ENCODE data around the gene EFL1. TPM values are rescaled to one million over a fixed set of nuclear protein-coding genes. Genes with fewer than 3 reads are reported as not detected.

The EFL1 gene
- total RNA-seq, 1 experiment from 2014 or later, result 44.7 TPM

GRCh38 chr15:82177291-82178010, 85.1 kb downstream of the EFL1 start:
- Mint-ChIP-seq H3K9me3 (ENCODE audit: unreplicated experiment) (no peaks in the 10 kb centered on the region), H3K36me3 (ENCODE audit: insufficient read depth, unreplicated experiment) (peaks cover 6% of the 10 kb centered on the region), H3K27ac (ENCODE audit: low read depth, unreplicated experiment) (peak overlapping the region; percentile 69), H3K27me3 (ENCODE audit: insufficient read depth, unreplicated experiment) (no peaks in the 10 kb centered on the region), H3K4me1 (ENCODE audit: insufficient read depth, unreplicated experiment) (peaks cover 21% of the 10 kb centered on the region), H3K4me3 (ENCODE audit: unreplicated experiment) (peak overlapping the region; percentile 7)
- TF ChIP-seq CTCF (IDR thresholded peaks at IDR 0.05; ENCODE audit: unreplicated experiment), result no peak
- ChIA-PET CTCF (interaction anchor here (0.6 to 1.4 kb wide), 3 partner anchors 21 to 54 kb away, joined by 3 to 6 read pairs (median 3); no protein-coding TSS in a partner anchor), POLR2A (interaction anchor here (0.5 to 1.6 kb wide), 8 partner anchors 10 to 1018 kb away, joined by 3 to 9 read pairs (median 4); no protein-coding TSS in a partner anchor)
- intact Hi-C loops (cut with micrococcal nuclease), result no loop called here
- peak; percentile 11 for DNase-seq (ENCODE audit: unreplicated experiment)
- BruUV-seq (replicated peaks), result no TSS peak

GRCh38 chr15:82176542-82176941, 86.0 kb downstream of the EFL1 start:
- ChIA-PET POLR2A (interaction anchor here (1.4 kb wide), 1 partner anchor 14 kb away, joined by 3 read pairs; no protein-coding TSS in a partner anchor), CTCF (interaction anchor here (0.8 to 1.4 kb wide), 2 partner anchors 20 to 22 kb away, joined by 3 to 6 read pairs; no protein-coding TSS in a partner anchor)
- Mint-ChIP-seq H3K4me1 (ENCODE audit: insufficient read depth, unreplicated experiment) (peaks cover 21% of the 10 kb centered on the region), H3K4me3 (ENCODE audit: unreplicated experiment) (no peak overlapping the region), H3K27me3 (ENCODE audit: insufficient read depth, unreplicated experiment) (no peaks in the 10 kb centered on the region), H3K27ac (ENCODE audit: low read depth, unreplicated experiment) (no peak overlapping the region), H3K9me3 (ENCODE audit: unreplicated experiment) (no peaks in the 10 kb centered on the region), H3K36me3 (ENCODE audit: insufficient read depth, unreplicated experiment) (peaks cover 6% of the 10 kb centered on the region)
- BruUV-seq (replicated peaks), result no TSS peak
- TF ChIP-seq CTCF (IDR thresholded peaks at IDR 0.05; ENCODE audit: unreplicated experiment), result no peak
- no peak for DNase-seq (ENCODE audit: unreplicated experiment)
- intact Hi-C loops (cut with micrococcal nuclease), result no loop called here

- Mint-ChIP-seq H3K9me3 (ENCODE audit: unreplicated experiment) (no peaks in the 10 kb centered on the region), H3K4me3 (ENCODE audit: unreplicated experiment) (no peak overlapping the region), H3K27ac (ENCODE audit: low read depth, unreplicated experiment) (no peak overlapping the region), H3K27me3 (ENCODE audit: insufficient read depth, unreplicated experiment) (no peaks in the 10 kb centered on the region), H3K36me3 (ENCODE audit: insufficient read depth, unreplicated experiment) (peaks cover 10% of the 10 kb centered on the region), H3K4me1 (ENCODE audit: insufficient read depth, unreplicated experiment) (peaks cover 21% of the 10 kb centered on the region)
- TF ChIP-seq CTCF (IDR thresholded peaks at IDR 0.05; ENCODE audit: unreplicated experiment), result no peak
- ChIA-PET POLR2A (no interaction called here), CTCF (no interaction called here)
- BruUV-seq (replicated peaks), result no TSS peak
- intact Hi-C loops (cut with micrococcal nuclease), result no loop called here
- DNase-seq (ENCODE audit: unreplicated experiment), result no peak
Measured at GRCh38 chr15:82174471-82175235, 87.9 kb downstream of the EFL1 start.

GRCh38 chr15:82173108-82173507, 89.4 kb downstream of the EFL1 start:
- no peak for DNase-seq (ENCODE audit: unreplicated experiment)
- no peaks in the 10 kb centered on the region for H3K27me3 Mint-ChIP-seq (ENCODE audit: insufficient read depth, unreplicated experiment)
- H3K4me1 Mint-ChIP-seq (ENCODE audit: insufficient read depth, unreplicated experiment), result peaks cover 17% of the 10 kb centered on the region
- no peaks in the 10 kb centered on the region for H3K9me3 Mint-ChIP-seq (ENCODE audit: unreplicated experiment)
- no peak overlapping the region for H3K4me3 Mint-ChIP-seq (ENCODE audit: unreplicated experiment)
- H3K27ac Mint-ChIP-seq (ENCODE audit: low read depth, unreplicated experiment), result no peak overlapping the region
- no TSS peak for BruUV-seq (replicated peaks)
- TF ChIP-seq CTCF (IDR thresholded peaks at IDR 0.05; ENCODE audit: unreplicated experiment), result no peak
- ChIA-PET POLR2A (no interaction called here), CTCF (interaction anchor here (0.9 kb wide), 1 partner anchor 65 kb away, joined by 3 read pairs; no protein-coding TSS in a partner anchor)
- intact Hi-C loops (cut with micrococcal nuclease), result no loop called here
- peaks cover 12% of the 10 kb centered on the region for H3K36me3 Mint-ChIP-seq (ENCODE audit: insufficient read depth, unreplicated experiment)
